RWPE2 (cell line): ENCODE results near the gene CCT6B.

ENCODE experiments used
- ATAC-seq: fragments of 200-7000 bp; cut with Tn5 transposase; 3 replicates; pipeline ENCODE4 v1.9.1; 2021; ENCODE audit warnings: low read depth
- DNase-seq: peaks from one replicate; pipeline ENCODE4 v3.0.0-alpha.2; 2020; ENCODE audit warnings: low spot score
- H3K27ac ChIP-seq: fragments of 450-650 bp; 2 replicates; pipeline ENCODE4 v1.5.1; 2017; ENCODE audit warnings: mild to moderate bottlenecking; ENCODE audit not compliant: poor library complexity, severe bottlenecking
- H3K27me3 ChIP-seq: fragments of 250-450 bp; sonication (Bioruptor Pico); 2 replicates; pipeline ENCODE4 v1.5.1; 2021; ENCODE audit warnings: mild to moderate bottlenecking, moderate library complexity; ENCODE audit not compliant: insufficient read depth, poor library complexity, severe bottlenecking
- H3K36me3 ChIP-seq: fragments of 250-450 bp; sonication (Bioruptor Pico); 2 replicates; pipeline ENCODE4 v1.5.1; 2020; ENCODE audit warnings: low read depth, mild to moderate bottlenecking, moderate library complexity
- H3K4me1 ChIP-seq: fragments of 250-450 bp; sonication (Bioruptor Pico); 2 replicates; pipeline ENCODE4 v1.5.1; 2021; ENCODE audit warnings: mild to moderate bottlenecking, moderate library complexity; ENCODE audit not compliant: insufficient read depth, poor library complexity, severe bottlenecking
- H3K4me3 ChIP-seq: fragments of 250-450 bp; sonication (Bioruptor Pico); 2 replicates; pipeline ENCODE4 v1.5.1; 2021; ENCODE audit warnings: mild to moderate bottlenecking, moderate library complexity; ENCODE audit not compliant: severe bottlenecking
- H3K9me3 ChIP-seq: fragments of 250-450 bp; sonication (Bioruptor Pico); 2 replicates; pipeline ENCODE4 v1.5.1; 2021; ENCODE audit warnings: mild to moderate bottlenecking, moderate library complexity; ENCODE audit not compliant: severe bottlenecking
- TF ChIP-seq, protein P1 (sequence below): fragments of 450-650 bp; IDR thresholded peaks from one replicate; pipeline ENCODE4 v1.5.1; 2017; ENCODE audit warnings: mild to moderate bottlenecking, moderate library complexity; ENCODE audit not compliant: poor library complexity, severe bottlenecking

The CCT6B gene

DNA sequence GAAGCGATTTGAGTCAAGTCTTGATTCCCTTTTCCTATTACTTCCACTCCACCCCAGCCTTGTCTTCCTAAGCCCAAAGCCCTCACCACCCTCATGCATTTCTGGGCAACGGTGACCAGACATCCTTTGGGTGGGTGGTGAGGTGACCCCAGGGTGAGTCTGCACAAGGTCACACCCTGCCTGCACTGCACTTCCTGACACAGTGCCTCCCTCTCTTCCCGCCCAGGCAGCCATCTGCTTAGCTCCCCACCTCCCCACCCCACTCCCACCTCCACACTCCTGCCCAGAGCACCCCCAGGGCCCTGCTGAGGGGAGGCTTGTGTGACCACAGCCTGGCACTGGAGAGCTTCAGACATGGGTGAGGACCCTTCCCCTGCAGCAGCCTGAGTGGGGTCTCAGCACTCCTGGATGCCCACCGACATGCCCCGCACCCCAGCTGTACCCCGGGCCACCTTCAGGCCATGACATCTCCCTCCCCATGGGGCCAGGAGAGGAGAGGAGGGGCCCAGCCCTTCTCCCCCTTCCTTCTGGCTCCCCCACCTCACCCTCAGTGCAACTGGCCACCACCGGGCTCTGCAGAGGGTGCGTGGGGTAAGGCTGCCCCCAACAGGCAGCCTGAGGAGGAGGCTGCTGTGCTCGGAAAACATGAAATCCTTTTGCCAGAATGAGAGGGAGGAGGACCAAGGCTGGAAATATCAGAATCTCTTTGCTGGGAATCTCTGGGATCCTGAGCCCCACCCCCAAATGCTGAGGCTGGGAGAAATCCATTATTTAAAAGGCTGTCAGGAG, 68.6 kb downstream of the CCT6B start:
- no peak for DNase-seq
- no peaks in the 10 kb centered on the region for H3K9me3 ChIP-seq
- no peaks in the 10 kb centered on the region for H3K4me1 ChIP-seq
- no peak overlapping the region for H3K4me3 ChIP-seq
- TF ChIP-seq, protein P1, sequence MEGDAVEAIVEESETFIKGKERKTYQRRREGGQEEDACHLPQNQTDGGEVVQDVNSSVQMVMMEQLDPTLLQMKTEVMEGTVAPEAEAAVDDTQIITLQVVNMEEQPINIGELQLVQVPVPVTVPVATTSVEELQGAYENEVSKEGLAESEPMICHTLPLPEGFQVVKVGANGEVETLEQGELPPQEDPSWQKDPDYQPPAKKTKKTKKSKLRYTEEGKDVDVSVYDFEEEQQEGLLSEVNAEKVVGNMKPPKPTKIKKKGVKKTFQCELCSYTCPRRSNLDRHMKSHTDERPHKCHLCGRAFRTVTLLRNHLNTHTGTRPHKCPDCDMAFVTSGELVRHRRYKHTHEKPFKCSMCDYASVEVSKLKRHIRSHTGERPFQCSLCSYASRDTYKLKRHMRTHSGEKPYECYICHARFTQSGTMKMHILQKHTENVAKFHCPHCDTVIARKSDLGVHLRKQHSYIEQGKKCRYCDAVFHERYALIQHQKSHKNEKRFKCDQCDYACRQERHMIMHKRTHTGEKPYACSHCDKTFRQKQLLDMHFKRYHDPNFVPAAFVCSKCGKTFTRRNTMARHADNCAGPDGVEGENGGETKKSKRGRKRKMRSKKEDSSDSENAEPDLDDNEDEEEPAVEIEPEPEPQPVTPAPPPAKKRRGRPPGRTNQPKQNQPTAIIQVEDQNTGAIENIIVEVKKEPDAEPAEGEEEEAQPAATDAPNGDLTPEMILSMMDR, result peak; percentile 38
- no peak overlapping the region for H3K27ac ChIP-seq
- H3K36me3 ChIP-seq, result no peaks in the 10 kb centered on the region
- H3K27me3 ChIP-seq, result peaks cover under 1% of the 10 kb centered on the region
- no peak for ATAC-seq

DNA sequence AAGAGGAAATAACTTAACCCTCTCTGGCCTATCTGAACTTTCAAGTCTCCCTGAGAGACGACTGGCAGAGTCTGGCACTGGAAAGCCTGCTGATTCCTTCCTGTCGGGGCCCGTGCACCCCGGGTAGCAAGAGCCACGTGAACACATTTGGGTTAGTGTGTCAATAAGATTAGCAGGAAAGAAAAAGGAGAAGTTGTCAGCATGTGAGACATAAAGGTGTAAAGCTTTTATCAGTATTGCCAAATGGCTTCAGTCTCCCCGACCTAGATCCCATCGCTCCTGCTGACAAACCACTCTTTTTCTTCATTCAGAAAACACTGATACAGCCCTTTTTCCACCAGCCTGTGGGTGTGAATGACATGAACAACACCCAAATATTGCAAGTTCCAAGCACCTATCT, 74.4 kb downstream of the CCT6B start:
- H3K4me3 ChIP-seq, result no peak overlapping the region
- H3K27me3 ChIP-seq, result peaks cover 33% of the 10 kb centered on the region
- H3K27ac ChIP-seq, result no peak overlapping the region
- no peaks in the 10 kb centered on the region for H3K9me3 ChIP-seq
- H3K4me1 ChIP-seq, result no peaks in the 10 kb centered on the region
- TF ChIP-seq, protein P1, result no peak
- no peaks in the 10 kb centered on the region for H3K36me3 ChIP-seq
- DNase-seq (no peak), ATAC-seq (no peak)

DNA sequence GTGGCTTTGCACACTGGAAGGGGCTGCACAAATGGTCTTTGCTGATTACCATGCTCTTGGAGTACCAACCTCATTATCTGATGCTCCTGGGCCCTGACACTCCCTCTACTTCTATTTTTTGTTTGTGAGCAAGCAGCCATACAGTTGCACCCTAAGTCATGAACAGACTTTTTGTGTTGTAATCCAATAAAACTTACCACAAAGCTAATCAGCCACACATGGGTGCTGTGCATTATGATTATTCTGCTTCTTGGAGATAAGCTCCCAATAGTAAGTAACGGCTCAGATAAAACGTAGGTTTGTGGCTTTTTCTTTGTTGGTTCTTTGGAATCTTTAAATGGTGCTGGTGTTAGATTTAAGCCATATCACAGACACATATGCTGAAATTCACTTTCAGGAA, 76.2 kb downstream of the CCT6B start:
- DNase-seq (no peak), ATAC-seq (no peak)
- no peaks in the 10 kb centered on the region for H3K9me3 ChIP-seq
- H3K36me3 ChIP-seq, result no peaks in the 10 kb centered on the region
- H3K4me3 ChIP-seq, result no peak overlapping the region
- H3K27me3 ChIP-seq, result peaks cover 35% of the 10 kb centered on the region
- H3K4me1 ChIP-seq, result no peaks in the 10 kb centered on the region
- H3K27ac ChIP-seq, result no peak overlapping the region
- TF ChIP-seq, protein P1, result no peak

- Histone ChIP-seq H3K27ac (no peak overlapping the region), H3K27me3 (peaks cover 35% of the 10 kb centered on the region), H3K9me3 (no peaks in the 10 kb centered on the region), H3K4me3 (no peak overlapping the region), H3K4me1 (no peaks in the 10 kb centered on the region), H3K36me3 (no peaks in the 10 kb centered on the region)
- TF ChIP-seq, protein P1, result no peak
- ATAC-seq (no peak), DNase-seq (no peak)
Observed at GRCh38 chr17:34884597-34884996, 76.7 kb downstream of the CCT6B start.
